Tibial nerve (tissue), 3 donors: ENCODE data around the gene ARMH3.

Source experiments
- POLR2A ChIP-seq, 2 donors: fragments of 450-650 bp; IDR thresholded peaks; one replicate each; pipeline ENCODE4 v1.6.1; 2017; ENCODE audit warnings: antibody characterized with exemption in 2 of 2, mild to moderate bottlenecking in 2 of 2, moderate library complexity in 2 of 2
- TF ChIP-seq, protein P1 (sequence below), 5 experiments: fragments of 200-600 bp in 3 of 5; fragments of 450-650 bp in 2 of 5; sonication (generic) in 3 of 5; IDR thresholded peaks; one replicate each; pipeline ENCODE4 v1.5.1; 2016 to 2019; ENCODE audit warnings: antibody characterized with exemption in 5 of 5, mild to moderate bottlenecking in 3 of 5, moderate library complexity in 2 of 5

DNA sequence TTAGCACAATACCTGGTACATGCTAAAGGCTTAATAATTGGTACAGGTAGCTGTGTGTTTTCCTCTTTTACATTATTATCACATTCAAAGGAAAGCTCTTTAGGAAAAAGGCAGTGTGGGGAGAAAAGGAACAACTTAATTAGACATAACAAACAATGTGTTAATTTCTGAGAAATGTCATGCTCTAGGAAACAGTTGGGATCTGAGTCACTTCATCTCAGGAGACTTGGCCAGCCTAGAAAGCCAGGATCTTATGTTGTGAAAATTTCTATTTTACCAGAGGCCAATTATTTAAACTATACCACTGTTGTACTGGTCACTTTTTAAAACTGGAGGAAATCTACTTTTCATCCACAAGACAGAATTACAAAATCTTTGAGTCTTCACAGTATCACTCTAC lies 39.6 kb downstream of the ARMH3 start:
- TF ChIP-seq, protein P1, sequence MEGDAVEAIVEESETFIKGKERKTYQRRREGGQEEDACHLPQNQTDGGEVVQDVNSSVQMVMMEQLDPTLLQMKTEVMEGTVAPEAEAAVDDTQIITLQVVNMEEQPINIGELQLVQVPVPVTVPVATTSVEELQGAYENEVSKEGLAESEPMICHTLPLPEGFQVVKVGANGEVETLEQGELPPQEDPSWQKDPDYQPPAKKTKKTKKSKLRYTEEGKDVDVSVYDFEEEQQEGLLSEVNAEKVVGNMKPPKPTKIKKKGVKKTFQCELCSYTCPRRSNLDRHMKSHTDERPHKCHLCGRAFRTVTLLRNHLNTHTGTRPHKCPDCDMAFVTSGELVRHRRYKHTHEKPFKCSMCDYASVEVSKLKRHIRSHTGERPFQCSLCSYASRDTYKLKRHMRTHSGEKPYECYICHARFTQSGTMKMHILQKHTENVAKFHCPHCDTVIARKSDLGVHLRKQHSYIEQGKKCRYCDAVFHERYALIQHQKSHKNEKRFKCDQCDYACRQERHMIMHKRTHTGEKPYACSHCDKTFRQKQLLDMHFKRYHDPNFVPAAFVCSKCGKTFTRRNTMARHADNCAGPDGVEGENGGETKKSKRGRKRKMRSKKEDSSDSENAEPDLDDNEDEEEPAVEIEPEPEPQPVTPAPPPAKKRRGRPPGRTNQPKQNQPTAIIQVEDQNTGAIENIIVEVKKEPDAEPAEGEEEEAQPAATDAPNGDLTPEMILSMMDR (IDR thresholded peaks at IDR 0.05) = no peak
- TF ChIP-seq POLR2A (IDR thresholded peaks at IDR 0.05) = no peak
